Measurements from ENCODE around the gene SIPA1L3. TPM values are rescaled to one million over a fixed set of nuclear protein-coding genes. Genes with fewer than 3 reads are reported as not detected.

Gene SIPA1L3
- total and polyA plus RNA-seq, 2 experiments from 2014 or later = 15.7 to 54.1 TPM

GRCh38 chr19:38118176-38118575 lies 211.2 kb downstream of the SIPA1L3 start:
- Mint-ChIP-seq H3K36me3 (ENCODE audit: low read depth) (peaks cover 73% of the 10 kb centered on the region), H3K4me3 (no peak overlapping the region)
- no peaks in the 10 kb centered on the region; the same call in 1 of the 2 replicates for H3K9me2 ChIP-seq (ENCODE audit: insufficient read depth)

More at GRCh38 chr19:38118176-38118575, 211.2 kb downstream of the SIPA1L3 start:
- DNase-seq (ENCODE audit: low spot score) (no peak), ATAC-seq (no peak)
- no peak overlapping the region for H3K4me3 ChIP-seq
- no peaks in the 10 kb centered on the region for H3K4me1 ChIP-seq (ENCODE audit: insufficient read depth)
- H3K4me2 ChIP-seq = no peak overlapping the region
- peaks cover 3% of the 10 kb centered on the region for H3K27me3 Mint-ChIP-seq (ENCODE audit: insufficient read depth, low read depth, poor library complexity)
- H3K79me2 ChIP-seq (replicated peaks; ENCODE audit: insufficient read depth) = no peaks in the 10 kb centered on the region
- H3K27ac Mint-ChIP-seq = no peak overlapping the region
- H4K20me1 ChIP-seq (replicated peaks; ENCODE audit: insufficient read depth) = no peaks in the 10 kb centered on the region
- no peak overlapping the region for H2AFZ ChIP-seq
- H3K27ac ChIP-seq (ENCODE audit: low read depth) = no peak overlapping the region
- TF ChIP-seq ETS1 (IDR thresholded peaks at IDR 0.05) (no peak), POLR2AphosphoS5 (IDR thresholded peaks at IDR 0.05; ENCODE audit: low read depth) (no peak), STAT1 (IDR thresholded peaks at IDR 0.05; ENCODE audit: unreplicated experiment) (no peak), ZNF331 (CRISPR knock-in tag; IDR thresholded peaks at IDR 0.05; ENCODE audit: low read depth) (no peak), EZH2 (IDR thresholded peaks at IDR 0.05; ENCODE audit: low read depth, unreplicated experiment) (no peak), CTCF (conservative IDR thresholded peaks at IDR 0.05; ENCODE audit: low read depth in 2 of 2) (no peak), JUNB (IDR thresholded peaks at IDR 0.05; ENCODE audit: unreplicated experiment) (no peak), CREB1 (CRISPR knock-in tag; IDR thresholded peaks at IDR 0.05; ENCODE audit: low read depth) (no peak), EZH2phosphoT487 (IDR thresholded peaks at IDR 0.05; ENCODE audit: unreplicated experiment) (no peak), NANOG (IDR thresholded peaks at IDR 0.05; ENCODE audit: borderline replicate concordance) (no peak), ZNF114 (CRISPR knock-in tag; IDR thresholded peaks at IDR 0.05) (no peak)
- TF ChIP-seq, protein P1, sequence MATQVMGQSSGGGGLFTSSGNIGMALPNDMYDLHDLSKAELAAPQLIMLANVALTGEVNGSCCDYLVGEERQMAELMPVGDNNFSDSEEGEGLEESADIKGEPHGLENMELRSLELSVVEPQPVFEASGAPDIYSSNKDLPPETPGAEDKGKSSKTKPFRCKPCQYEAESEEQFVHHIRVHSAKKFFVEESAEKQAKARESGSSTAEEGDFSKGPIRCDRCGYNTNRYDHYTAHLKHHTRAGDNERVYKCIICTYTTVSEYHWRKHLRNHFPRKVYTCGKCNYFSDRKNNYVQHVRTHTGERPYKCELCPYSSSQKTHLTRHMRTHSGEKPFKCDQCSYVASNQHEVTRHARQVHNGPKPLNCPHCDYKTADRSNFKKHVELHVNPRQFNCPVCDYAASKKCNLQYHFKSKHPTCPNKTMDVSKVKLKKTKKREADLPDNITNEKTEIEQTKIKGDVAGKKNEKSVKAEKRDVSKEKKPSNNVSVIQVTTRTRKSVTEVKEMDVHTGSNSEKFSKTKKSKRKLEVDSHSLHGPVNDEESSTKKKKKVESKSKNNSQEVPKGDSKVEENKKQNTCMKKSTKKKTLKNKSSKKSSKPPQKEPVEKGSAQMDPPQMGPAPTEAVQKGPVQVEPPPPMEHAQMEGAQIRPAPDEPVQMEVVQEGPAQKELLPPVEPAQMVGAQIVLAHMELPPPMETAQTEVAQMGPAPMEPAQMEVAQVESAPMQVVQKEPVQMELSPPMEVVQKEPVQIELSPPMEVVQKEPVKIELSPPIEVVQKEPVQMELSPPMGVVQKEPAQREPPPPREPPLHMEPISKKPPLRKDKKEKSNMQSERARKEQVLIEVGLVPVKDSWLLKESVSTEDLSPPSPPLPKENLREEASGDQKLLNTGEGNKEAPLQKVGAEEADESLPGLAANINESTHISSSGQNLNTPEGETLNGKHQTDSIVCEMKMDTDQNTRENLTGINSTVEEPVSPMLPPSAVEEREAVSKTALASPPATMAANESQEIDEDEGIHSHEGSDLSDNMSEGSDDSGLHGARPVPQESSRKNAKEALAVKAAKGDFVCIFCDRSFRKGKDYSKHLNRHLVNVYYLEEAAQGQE (IDR thresholded peaks at IDR 0.05; ENCODE audit: unreplicated experiment) = no peak
- TF ChIP-seq, protein P2, sequence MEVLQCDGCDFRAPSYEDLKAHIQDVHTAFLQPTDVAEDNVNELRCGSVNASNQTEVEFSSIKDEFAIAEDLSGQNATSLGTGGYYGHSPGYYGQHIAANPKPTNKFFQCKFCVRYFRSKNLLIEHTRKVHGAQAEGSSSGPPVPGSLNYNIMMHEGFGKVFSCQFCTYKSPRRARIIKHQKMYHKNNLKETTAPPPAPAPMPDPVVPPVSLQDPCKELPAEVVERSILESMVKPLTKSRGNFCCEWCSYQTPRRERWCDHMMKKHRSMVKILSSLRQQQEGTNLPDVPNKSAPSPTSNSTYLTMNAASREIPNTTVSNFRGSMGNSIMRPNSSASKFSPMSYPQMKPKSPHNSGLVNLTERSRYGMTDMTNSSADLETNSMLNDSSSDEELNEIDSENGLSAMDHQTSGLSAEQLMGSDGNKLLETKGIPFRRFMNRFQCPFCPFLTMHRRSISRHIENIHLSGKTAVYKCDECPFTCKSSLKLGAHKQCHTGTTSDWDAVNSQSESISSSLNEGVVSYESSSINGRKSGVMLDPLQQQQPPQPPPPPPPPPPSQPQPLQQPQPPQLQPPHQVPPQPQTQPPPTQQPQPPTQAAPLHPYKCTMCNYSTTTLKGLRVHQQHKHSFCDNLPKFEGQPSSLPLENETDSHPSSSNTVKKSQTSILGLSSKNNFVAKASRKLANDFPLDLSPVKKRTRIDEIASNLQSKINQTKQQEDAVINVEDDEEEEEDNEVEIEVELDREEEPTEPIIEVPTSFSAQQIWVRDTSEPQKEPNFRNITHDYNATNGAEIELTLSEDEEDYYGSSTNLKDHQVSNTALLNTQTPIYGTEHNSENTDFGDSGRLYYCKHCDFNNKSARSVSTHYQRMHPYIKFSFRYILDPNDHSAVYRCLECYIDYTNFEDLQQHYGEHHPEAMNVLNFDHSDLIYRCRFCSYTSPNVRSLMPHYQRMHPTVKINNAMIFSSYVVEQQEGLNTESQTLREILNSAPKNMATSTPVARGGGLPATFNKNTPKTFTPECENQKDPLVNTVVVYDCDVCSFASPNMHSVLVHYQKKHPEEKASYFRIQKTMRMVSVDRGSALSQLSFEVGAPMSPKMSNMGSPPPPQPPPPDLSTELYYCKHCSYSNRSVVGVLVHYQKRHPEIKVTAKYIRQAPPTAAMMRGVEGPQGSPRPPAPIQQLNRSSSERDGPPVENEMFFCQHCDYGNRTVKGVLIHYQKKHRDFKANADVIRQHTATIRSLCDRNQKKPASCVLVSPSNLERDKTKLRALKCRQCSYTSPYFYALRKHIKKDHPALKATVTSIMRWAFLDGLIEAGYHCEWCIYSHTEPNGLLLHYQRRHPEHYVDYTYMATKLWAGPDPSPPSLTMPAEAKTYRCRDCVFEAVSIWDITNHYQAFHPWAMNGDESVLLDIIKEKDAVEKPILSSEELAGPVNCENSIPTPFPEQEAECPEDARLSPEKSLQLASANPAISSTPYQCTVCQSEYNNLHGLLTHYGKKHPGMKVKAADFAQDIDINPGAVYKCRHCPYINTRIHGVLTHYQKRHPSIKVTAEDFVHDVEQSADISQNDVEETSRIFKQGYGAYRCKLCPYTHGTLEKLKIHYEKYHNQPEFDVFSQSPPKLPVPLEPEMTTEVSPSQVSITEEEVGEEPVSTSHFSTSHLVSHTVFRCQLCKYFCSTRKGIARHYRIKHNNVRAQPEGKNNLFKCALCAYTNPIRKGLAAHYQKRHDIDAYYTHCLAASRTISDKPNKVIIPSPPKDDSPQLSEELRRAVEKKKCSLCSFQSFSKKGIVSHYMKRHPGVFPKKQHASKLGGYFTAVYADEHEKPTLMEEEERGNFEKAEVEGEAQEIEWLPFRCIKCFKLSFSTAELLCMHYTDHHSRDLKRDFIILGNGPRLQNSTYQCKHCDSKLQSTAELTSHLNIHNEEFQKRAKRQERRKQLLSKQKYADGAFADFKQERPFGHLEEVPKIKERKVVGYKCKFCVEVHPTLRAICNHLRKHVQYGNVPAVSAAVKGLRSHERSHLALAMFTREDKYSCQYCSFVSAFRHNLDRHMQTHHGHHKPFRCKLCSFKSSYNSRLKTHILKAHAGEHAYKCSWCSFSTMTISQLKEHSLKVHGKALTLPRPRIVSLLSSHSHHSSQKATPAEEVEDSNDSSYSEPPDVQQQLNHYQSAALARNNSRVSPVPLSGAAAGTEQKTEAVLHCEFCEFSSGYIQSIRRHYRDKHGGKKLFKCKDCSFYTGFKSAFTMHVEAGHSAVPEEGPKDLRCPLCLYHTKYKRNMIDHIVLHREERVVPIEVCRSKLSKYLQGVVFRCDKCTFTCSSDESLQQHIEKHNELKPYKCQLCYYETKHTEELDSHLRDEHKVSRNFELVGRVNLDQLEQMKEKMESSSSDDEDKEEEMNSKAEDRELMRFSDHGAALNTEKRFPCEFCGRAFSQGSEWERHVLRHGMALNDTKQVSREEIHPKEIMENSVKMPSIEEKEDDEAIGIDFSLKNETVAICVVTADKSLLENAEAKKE (CRISPR knock-in tag; IDR thresholded peaks at IDR 0.05) = no peak
- peaks cover 12% of the 10 kb centered on the region for H3K36me3 ChIP-seq (ENCODE audit: insufficient read depth)
- H3F3A ChIP-seq (replicated peaks; ENCODE audit: low read depth) = no peaks in the 10 kb centered on the region
- H3K9me3 Mint-ChIP-seq = peaks cover 20% of the 10 kb centered on the region
- no peaks in the 10 kb centered on the region for H3K27me3 ChIP-seq (ENCODE audit: insufficient read depth)
- no peaks in the 10 kb centered on the region for H3K4me1 Mint-ChIP-seq

All from GM23338 (cell line).